Uterine smooth muscle cell (primary cell): ENCODE data around the gene RUSC2. TPM values are rescaled to one million over a fixed set of nuclear protein-coding genes. Genes with fewer than 3 reads are reported as not detected.

Experiments used
- total RNA-seq: library from RNA; depleted of rRNA; stranded (reverse); fragments of >200 nt; gene quantifications from 2 replicates; pipeline ENCODE4 v1.2.3, GENCODE V29; 2014

RUSC2 gene
- 20.3 and 24.7 TPM in 2 replicates for total RNA-seq

GRCh38 chr9:35489313-35490154 is at the start of gene RUSC2:
Gene RUSC2, plus strand, starts transcription at chr9:35490111. Its CDS starts 56,411 bp downstream, at chr9:35546522.

Other genes with a start within 250 kb of the RUSC2 start
- gene TESK1, start 115.2 kb downstream of the RUSC2 start, total RNA-seq = 10.2 and 13.1 TPM in 2 replicates
- gene CD72, start 128.3 kb downstream of the RUSC2 start, total RNA-seq = 0.87 and 1.2 TPM in 2 replicates
- gene SIT1, start 160.8 kb downstream of the RUSC2 start, total RNA-seq = not detected in 2 replicates
- gene RMRP, start 167.9 kb downstream of the RUSC2 start, total RNA-seq = 11,544 and 12,668 TPM in 2 replicates
- gene CCDC107, start 168.2 kb downstream of the RUSC2 start, total RNA-seq = 23.6 and 24.0 TPM in 2 replicates
- 0.87 and 4.4 TPM in 2 replicates for gene ARHGEF39, start 175.1 kb downstream of the RUSC2 start, total RNA-seq
- gene CA9, start 183.8 kb downstream of the RUSC2 start, total RNA-seq = 0.44 and 8.6 TPM in 2 replicates
- gene TPM2, start 199.8 kb downstream of the RUSC2 start, total RNA-seq = 1,069 and 1,713 TPM in 2 replicates
- gene TLN1, start 242.1 kb downstream of the RUSC2 start, total RNA-seq = 584 and 593 TPM in 2 replicates
- gene CREB3, start 242.6 kb downstream of the RUSC2 start, total RNA-seq = 84.7 and 90.6 TPM in 2 replicates